ENCODE data around the gene KRTAP19-2.
"Not testable (repeated sequence)": the region's sequence is repeated elsewhere in the genome, so short reads cannot be mapped to it uniquely, and the experiment has no call there.

Gene KRTAP19-2, protein sequence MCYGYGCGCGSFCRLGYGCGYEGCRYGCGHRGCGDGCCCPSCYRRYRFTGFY

DNA sequence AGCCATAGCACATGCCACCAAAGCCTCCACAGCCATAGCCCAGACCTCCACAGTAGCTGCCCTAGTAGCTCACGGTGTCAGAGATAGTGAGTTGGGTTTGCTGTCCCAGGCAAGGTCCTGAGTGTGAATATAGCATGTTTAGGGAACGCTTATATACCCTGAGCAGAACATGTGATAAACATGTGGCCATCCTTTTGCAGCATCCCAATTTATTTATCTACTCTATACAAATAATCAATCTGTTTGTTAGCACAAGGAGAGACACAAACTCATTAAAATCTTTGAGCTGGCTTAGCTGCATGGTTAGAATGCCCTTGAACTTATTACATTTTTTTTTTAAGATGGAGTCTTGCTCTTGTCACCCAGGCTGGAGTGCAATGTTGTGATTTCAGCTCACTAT is at the start of gene KRTAP19-2:
KRTAP19-2 (minus strand) TSS at position 101 of the 400 bp plus-strand sequence; CDS start at position 13, 88 bp downstream.
- no peak for DNase-seq (ENCODE audit: low read depth)

DNA sequence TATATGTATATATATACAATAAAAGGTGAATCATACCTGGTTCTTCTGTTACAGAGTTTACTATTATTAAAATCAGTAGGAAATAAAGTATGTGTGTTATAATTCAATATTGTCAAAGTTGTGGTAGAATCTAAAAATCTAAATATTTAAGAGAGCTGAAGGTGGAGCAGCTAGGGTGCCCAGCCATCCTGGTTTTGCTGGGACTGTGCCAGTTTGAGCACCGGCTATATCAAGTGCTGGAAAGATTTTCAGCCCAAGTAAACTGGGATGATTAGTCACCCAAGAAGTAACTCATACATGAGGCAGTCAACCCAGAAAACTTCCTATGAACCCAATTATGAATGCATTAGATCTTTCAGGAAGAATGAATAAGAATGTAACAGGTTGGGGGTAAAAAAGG is 31.6 kb upstream of the KRTAP19-2 start:
- DNase-seq (ENCODE audit: low read depth) = no peak

GRCh38 chr21:30515681-30516080 is 28.4 kb upstream of the KRTAP19-2 start:
- DNase-seq (ENCODE audit: low read depth) = no peak

DNA sequence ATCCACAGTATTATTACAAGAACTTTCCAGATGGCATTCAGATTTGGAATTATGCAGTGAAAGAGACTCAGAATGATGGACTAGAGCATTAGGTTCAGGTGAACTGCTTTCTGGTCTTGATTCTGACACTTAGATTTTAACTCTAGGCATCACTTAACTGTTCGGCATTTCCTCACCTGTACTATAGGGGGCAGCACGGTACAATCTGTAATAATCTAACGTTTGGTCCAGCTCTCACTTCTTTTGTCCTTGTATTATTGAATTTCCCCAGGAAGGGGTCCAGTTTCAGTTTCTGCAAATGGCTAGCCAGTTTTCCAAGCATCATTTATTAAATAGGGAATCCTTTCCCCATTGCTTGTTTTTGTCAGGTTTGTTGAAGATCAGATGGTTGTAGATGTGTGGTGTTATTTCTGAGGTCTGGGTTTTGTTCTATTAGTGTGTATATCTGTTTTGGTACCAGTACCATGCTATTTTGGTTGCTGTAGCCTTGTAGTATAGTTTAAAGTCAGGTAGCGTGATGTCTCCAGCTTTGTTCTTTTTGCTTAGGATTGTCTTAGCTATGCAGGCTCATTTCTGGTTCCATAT is 18.5 kb upstream of the KRTAP19-2 start:
- DNase-seq (ENCODE audit: low read depth) = not testable (repeated sequence)

GRCh38 chr21:30502041-30502440 is 14.8 kb upstream of the KRTAP19-2 start, which contains the start of gene KRTAP19-5:
Gene KRTAP19-5, minus strand, starts transcription at chr21:30502141. Its CDS starts 51 bp downstream, at chr21:30502090.
- no peak for DNase-seq (ENCODE audit: low read depth)

DNA sequence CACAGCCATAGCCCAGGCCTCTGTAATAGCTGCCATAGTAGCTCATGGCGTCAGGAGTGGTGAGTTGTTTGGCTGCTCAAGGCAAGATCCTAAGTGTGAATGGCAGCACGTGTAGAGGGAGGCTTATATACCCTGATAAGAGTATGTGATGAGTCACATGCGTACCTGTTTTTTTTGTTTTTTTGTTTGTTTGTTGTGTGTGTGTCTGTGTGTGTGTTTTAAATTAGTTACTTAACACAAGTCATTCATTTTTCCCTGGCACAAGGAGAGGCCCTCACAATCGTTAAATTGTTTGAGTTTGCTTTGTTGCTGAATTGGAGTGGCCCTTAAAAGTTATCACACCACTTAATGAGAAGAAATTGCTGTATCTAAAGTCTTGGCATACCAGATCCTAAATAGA is 9.8 kb upstream of the KRTAP19-2 start, which contains the start of gene KRTAP19-4:
KRTAP19-4 (minus strand) TSS at position 101 of the 400 bp plus-strand sequence; CDS start at position 46, 55 bp downstream.
- DNase-seq (ENCODE audit: low read depth) = no peak

- no peak for DNase-seq (ENCODE audit: low read depth)
These were observed 4.8 kb upstream of the KRTAP19-2 start, which contains the start of gene KRTAP19-3 for GRCh38 chr21:30491963-30492428. Gene KRTAP19-3, minus strand, starts transcription at chr21:30492013. Its CDS starts 56 bp downstream, at chr21:30491957.

DNA sequence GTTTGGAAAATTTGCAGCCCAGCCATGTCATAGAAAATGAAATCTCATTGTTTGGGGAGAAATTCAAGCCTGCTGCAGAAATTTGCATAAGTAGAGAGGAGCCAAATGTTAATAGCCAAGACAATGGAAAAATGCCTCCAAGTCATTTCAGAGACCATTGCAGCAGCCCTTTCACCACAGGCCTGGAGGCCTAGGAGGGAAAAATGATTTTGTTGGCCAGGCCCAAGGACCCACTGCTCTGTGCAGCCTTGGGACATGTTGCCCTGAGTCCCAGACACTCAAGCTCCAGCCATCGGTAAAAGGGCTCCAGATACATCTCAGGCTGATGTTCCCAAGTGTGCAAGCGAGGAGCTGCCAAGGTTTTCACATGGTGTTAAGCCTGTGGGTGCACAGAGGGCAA is 1.1 kb downstream of the KRTAP19-2 start:
- no peak for DNase-seq (ENCODE audit: low read depth)

- DNase-seq (ENCODE audit: low read depth) = no peak
These were observed 5.1 kb downstream of the KRTAP19-2 start for GRCh38 chr21:30482130-30482529.

DNA sequence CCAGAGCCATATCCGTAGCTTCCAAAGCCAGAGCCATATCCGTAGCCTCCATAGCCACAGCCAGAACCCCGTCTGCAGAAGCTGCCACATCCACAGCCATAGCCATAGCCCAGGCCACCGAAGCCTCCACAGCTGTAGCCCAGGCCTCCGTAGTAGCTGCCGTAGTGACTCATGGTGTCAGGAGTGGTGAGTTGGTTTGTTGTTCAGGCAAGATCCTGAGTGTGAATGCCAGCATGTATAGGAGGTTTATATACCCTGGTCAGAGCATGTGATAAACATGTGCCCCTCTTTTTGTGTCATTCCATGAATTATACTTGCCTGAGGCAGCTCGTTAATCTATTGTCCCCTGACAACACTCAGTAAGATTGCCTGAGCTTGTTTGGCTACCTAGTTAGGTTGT is 7.1 kb downstream of the KRTAP19-2 start, which contains the start of gene KRTAP19-1:
KRTAP19-1 (minus strand) TSS at position 223 of the 400 bp plus-strand sequence; CDS start at position 173, 50 bp downstream.
- DNase-seq (ENCODE audit: low read depth) = no peak

GRCh38 chr21:30479259-30479658 is 8.0 kb downstream of the KRTAP19-2 start:
- DNase-seq (ENCODE audit: low read depth) = no peak

DNA sequence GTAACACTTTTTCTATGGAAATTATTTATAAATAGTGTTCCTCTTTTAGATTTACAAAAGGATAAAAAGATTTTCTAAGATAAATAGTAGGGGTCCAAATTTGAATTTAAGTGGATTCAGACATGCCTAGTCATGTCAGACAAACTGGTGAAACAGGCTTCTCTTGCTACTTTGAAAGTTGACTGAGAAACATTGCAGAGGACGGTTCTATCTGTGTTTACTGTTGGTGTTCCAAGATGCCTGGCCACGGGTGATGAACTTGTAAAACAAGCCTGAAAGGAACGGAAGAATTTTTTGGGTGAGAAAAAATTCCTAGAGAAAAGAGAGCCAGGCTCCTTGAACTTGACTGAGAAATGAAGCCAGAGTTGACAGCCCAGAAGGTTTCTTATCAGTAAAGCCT is 9.2 kb downstream of the KRTAP19-2 start:
- DNase-seq (ENCODE audit: low read depth) = no peak

DNA sequence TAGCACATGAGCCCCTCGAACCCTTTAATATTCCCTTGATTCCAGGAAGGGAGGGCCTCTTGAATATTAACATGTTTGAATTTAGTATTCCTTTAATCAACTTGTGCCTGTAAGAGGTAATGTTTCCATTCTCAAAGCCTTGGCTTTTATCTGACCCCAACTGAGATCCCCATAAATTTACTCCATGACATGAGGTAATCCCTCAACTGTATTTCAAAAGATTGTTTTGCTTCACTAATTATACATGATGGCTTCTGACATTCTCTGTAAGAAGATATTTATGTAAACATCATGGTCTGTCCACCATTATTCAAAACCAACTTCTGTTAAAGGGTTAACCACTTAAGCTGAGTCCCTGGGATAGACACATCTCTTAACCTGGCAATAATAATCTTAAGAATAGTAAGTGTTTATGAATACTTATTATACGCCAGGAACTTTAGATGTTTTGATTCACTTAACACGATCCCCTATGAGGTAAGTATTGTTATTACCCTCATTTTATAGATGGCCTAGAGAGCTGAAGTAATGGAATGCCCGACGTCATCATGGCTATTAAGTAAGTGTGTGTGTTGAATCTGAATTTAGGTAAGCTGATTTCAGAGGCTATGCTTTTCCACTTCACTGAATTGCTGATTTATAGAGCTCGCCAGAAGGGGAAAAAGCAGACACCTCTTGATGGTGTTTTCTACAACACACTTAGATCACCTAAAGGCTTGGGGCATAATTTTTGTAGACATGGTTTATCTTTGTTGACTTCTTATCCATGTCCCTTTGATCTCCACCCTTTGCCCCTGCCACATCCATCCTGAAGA is 18.1 kb downstream of the KRTAP19-2 start:
- no peak for DNase-seq (ENCODE audit: low read depth)

DNA sequence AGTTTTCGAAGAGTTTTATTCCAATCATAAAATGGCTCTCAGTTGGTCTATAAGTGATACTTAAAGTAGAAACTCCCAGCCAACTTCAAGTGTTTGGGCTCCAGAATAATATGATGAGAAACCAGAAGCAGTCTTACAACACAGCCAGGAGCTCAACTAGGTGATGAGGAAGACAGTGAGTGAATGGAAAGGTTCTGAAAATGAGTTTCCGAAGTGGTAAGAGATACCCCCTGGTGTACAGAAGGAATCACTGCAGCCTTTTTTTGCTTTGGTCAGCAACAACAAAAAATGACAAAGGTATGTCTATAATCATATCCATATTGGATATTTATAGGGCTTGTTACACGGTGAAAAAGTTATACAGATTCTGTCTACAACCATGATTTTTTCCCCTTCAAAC is 23.5 kb downstream of the KRTAP19-2 start:
- no peak for DNase-seq (ENCODE audit: low read depth)

GRCh38 chr21:30448514-30448913 is 38.7 kb downstream of the KRTAP19-2 start:
- DNase-seq (ENCODE audit: low read depth) = no peak

DNA sequence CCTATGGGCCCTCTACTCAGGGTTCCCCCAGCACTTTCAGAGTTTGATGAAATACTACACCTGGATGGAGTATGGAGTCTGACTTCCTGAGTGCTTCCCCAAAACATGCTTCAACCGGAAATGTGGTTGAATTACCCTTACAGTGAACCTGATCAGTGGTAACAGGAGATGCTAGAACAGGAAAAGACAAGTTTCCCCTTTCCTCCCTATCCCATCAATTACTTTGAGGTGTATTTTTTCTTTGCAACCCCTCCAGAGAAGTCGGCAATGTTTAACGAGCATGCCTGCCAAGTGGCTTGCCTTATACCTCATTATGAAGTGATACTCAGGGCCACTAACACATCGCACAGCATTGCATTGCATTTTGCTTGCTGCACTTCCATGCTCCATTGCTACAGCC is 40.2 kb downstream of the KRTAP19-2 start:
- no peak for DNase-seq (ENCODE audit: low read depth)

GRCh38 chr21:30444204-30444603 is 43.0 kb downstream of the KRTAP19-2 start:
- no peak for DNase-seq (ENCODE audit: low read depth)

- DNase-seq (ENCODE audit: low read depth) = no peak
These were observed 44.0 kb downstream of the KRTAP19-2 start for GRCh38 chr21:30443226-30443625.

DNA sequence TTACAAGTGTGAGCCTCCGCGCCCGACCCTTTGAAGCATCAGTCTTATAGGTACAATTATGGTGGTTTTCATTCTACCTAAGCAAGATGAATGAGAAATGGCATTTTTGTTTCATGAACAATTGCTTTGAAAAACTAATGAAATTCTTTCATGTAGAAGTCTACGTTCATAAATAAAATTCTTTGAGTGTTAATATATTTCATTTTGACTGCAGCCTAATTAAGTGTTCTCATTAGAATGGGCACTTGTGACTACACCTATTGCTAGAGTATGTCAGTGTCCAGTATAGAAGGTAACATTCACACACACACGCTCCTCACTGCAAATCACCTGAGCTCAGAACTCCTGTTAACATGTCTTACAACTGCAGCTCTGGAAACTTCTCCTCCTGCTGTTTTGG is 47.3 kb downstream of the KRTAP19-2 start, which contains the start of gene KRTAP15-1:
KRTAP15-1 (plus strand) TSS at position 301 of the 400 bp plus-strand sequence; CDS start at position 354, 53 bp downstream.
- DNase-seq (ENCODE audit: low read depth) = no peak

Measured in T-helper 22 cell (primary cell).